DOHH2 (cell line): Measurements from ENCODE around the gene SYCN.

Source experiments
- H3F3A ChIP-seq: fragments of 200-600 bp; sonication (generic), shearing (Covaris generic); 2 replicates; pipeline ENCODE4 v1.6.0; 2016; ENCODE audit warnings: antibody characterized with exemption, mild to moderate bottlenecking; ENCODE audit not compliant: control insufficient read depth, insufficient read depth
- H3K27ac ChIP-seq: fragments of 200-600 bp; sonication (generic); 2 replicates; pipeline ENCODE4 v1.5.1; 2014; ENCODE audit warnings: low read depth, mild to moderate bottlenecking, low read length, moderate library complexity
- H3K27me3 ChIP-seq: fragments of 200-600 bp; sonication (generic); 2 replicates; pipeline ENCODE4 v1.6.1; 2014; ENCODE audit warnings: mild to moderate bottlenecking, low read length, mixed read lengths; ENCODE audit not compliant: control insufficient read depth
- H3K36me3 ChIP-seq: fragments of 200-600 bp; sonication (generic); 2 replicates; pipeline ENCODE4 v1.6.1; 2014; ENCODE audit warnings: mild to moderate bottlenecking, low read length, moderate library complexity, mixed read lengths; ENCODE audit not compliant: control insufficient read depth
- H3K4me1 ChIP-seq: fragments of 200-600 bp; sonication (generic); 2 replicates; pipeline ENCODE4 v1.6.1; 2014; ENCODE audit warnings: mild to moderate bottlenecking, low read length, mixed read lengths; ENCODE audit not compliant: control insufficient read depth
- H3K4me2 ChIP-seq: fragments of 200-600 bp; sonication (generic); 2 replicates; pipeline ENCODE4 v1.6.0; 2014; ENCODE audit warnings: mild to moderate bottlenecking, low read length, moderate library complexity
- H3K4me3 ChIP-seq: fragments of 200-600 bp; sonication (generic); 2 replicates; pipeline ENCODE4 v1.5.1; 2014; ENCODE audit warnings: mild to moderate bottlenecking, low read length, mixed read lengths
- H3K79me2 ChIP-seq: fragments of 200-600 bp; sonication (generic); 2 replicates; pipeline ENCODE4 v1.6.1; 2014; ENCODE audit warnings: mild to moderate bottlenecking, low read length, mixed read lengths; ENCODE audit not compliant: control insufficient read depth
- H3K9me2 ChIP-seq: fragments of 200-600 bp; sonication (generic); replicated peaks from 2 replicates; pipeline ENCODE4 v1.6.1; 2014; ENCODE audit warnings: mild to moderate bottlenecking, low read length, mixed read lengths; ENCODE audit not compliant: control insufficient read depth
- H3K9me3 ChIP-seq: fragments of 200-600 bp; sonication (generic); 2 replicates; pipeline ENCODE4 v1.6.1; 2014; ENCODE audit warnings: antibody characterized with exemption, low read length, mixed read lengths; ENCODE audit not compliant: control insufficient read depth, insufficient read depth
- H4K20me1 ChIP-seq: fragments of 200-600 bp; sonication (generic); 2 replicates; pipeline ENCODE4 v1.6.0; 2014; ENCODE audit warnings: low read depth, mild to moderate bottlenecking, antibody characterized with exemption, low read length, moderate library complexity; ENCODE audit not compliant: control insufficient read depth, insufficient read depth
- EZH2phosphoT487 ChIP-seq: fragments of 200-600 bp; sonication (generic); IDR thresholded peaks from 2 replicates; pipeline ENCODE4 v1.6.1; 2017; ENCODE audit warnings: borderline replicate concordance, mild to moderate bottlenecking, antibody characterized with exemption, low read length, moderate library complexity, mixed read lengths
- TF ChIP-seq, protein P1 (sequence below): fragments of 200-600 bp; sonication (generic); IDR thresholded peaks from one replicate; pipeline ENCODE4 v1.5.1; 2014; ENCODE audit warnings: antibody characterized with exemption, mild to moderate bottlenecking, low read depth, low read length; ENCODE audit not compliant: poor library complexity, severe bottlenecking

The SYCN gene

DNA sequence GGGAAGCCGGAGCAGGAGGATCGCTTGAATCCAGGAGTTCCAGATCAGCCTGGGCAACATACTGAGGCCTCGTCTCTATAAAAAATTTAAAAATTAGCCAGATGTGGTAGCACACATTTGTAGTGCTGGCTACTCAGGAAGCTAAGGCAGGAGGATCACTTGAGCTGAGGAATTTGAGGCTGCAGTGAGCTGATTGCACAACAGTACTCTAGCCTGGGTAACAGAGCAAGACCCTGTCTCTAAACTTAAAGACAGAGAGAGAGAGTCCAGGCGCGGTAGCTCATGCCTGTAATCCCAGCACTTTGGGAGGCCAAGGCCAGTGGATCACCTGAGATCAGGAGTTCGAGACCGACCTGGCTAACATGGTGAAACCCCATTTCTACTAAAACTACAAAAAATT, 36.4 kb upstream of the SYCN start:
- Histone ChIP-seq H3F3A (no peaks in the 10 kb centered on the region), H3K79me2 (no peaks in the 10 kb centered on the region), H3K27ac (no peak overlapping the region), H3K4me1 (peaks cover 8% of the 10 kb centered on the region), H3K4me3 (no peak overlapping the region), H3K4me2 (no peak overlapping the region), H3K9me2 (no peaks in the 10 kb centered on the region), H3K36me3 (no peaks in the 10 kb centered on the region), H4K20me1 (no peaks in the 10 kb centered on the region), H3K27me3 (no peaks in the 10 kb centered on the region), H3K9me3 (no peaks in the 10 kb centered on the region)
- TF ChIP-seq, protein P1, sequence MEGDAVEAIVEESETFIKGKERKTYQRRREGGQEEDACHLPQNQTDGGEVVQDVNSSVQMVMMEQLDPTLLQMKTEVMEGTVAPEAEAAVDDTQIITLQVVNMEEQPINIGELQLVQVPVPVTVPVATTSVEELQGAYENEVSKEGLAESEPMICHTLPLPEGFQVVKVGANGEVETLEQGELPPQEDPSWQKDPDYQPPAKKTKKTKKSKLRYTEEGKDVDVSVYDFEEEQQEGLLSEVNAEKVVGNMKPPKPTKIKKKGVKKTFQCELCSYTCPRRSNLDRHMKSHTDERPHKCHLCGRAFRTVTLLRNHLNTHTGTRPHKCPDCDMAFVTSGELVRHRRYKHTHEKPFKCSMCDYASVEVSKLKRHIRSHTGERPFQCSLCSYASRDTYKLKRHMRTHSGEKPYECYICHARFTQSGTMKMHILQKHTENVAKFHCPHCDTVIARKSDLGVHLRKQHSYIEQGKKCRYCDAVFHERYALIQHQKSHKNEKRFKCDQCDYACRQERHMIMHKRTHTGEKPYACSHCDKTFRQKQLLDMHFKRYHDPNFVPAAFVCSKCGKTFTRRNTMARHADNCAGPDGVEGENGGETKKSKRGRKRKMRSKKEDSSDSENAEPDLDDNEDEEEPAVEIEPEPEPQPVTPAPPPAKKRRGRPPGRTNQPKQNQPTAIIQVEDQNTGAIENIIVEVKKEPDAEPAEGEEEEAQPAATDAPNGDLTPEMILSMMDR: no peak

DNA sequence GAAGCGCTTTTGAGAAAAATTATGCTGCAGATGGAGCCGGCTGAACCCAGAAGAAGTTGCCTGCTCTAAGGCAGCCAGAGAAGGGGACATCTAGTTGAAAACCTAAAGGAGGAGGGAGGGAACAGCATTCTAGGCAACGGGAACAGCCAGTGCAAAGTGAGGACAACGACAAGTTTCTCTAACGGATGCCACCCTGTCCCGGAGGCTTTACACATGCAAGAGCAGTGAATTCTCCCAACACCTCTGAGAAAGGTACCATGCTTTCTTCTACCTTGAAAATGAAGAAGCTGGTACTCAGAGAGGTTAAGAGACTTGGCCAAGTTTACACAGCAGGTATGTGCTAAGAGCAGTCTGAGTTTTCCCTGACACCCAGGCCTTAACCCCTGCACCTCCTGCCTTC, 34.9 kb upstream of the SYCN start:
- Histone ChIP-seq H3F3A (no peaks in the 10 kb centered on the region), H3K9me3 (no peaks in the 10 kb centered on the region), H3K9me2 (no peaks in the 10 kb centered on the region), H3K4me1 (peaks cover 8% of the 10 kb centered on the region), H3K27ac (no peak overlapping the region), H3K79me2 (no peaks in the 10 kb centered on the region), H3K4me3 (no peak overlapping the region), H3K36me3 (no peaks in the 10 kb centered on the region), H3K27me3 (no peaks in the 10 kb centered on the region), H4K20me1 (no peaks in the 10 kb centered on the region), H3K4me2 (no peak overlapping the region)
- no peak for TF ChIP-seq EZH2phosphoT487
- TF ChIP-seq, protein P1: no peak

DNA sequence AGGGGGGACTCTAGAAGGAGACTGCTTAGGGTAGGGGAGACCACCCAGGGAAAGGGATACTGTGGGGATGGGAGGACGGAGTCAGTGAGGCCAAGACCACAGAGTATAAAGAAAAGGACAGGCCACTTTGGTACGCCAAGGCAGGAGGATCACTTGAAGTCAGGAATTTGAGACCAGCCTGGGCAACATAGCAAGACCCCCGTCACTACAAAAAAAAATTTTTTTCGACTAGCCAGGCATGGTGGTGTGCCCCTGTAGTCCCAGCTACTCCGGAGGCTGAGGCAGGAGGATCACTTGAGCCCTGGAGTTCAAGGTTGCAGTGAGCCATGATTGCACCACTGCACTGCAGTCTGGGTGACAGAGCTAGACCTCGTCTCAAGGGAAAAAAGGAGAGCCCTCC, 34.1 kb upstream of the SYCN start:
- H3K36me3 ChIP-seq: no peaks in the 10 kb centered on the region
- H3K9me2 ChIP-seq: no peaks in the 10 kb centered on the region
- no peaks in the 10 kb centered on the region for H3K79me2 ChIP-seq
- peak overlapping the region; percentile 40 for H3K4me2 ChIP-seq
- no peaks in the 10 kb centered on the region for H4K20me1 ChIP-seq
- no peak for TF ChIP-seq EZH2phosphoT487
- TF ChIP-seq, protein P1: no peak
- no peaks in the 10 kb centered on the region for H3K9me3 ChIP-seq
- 0 out of 2 replicates have a peak, but pooled peaks cover 3% of the 10 kb centered on the region for H3K27me3 ChIP-seq
- H3F3A ChIP-seq: no peaks in the 10 kb centered on the region
- peaks cover 8% of the 10 kb centered on the region for H3K4me1 ChIP-seq
- no peak overlapping the region for H3K27ac ChIP-seq
- H3K4me3 ChIP-seq: no peak overlapping the region
